GM12801 (cell line): ENCODE data around the gene TCF3.

Source experiments
- TF ChIP-seq, protein P1 (sequence below): IDR thresholded peaks from one replicate; pipeline ENCODE4 v1.5.1; 2011; ENCODE audit warnings: control low read depth; ENCODE audit not compliant: insufficient read length; ENCODE audit errors: extremely low read depth

TCF3 gene

DNA sequence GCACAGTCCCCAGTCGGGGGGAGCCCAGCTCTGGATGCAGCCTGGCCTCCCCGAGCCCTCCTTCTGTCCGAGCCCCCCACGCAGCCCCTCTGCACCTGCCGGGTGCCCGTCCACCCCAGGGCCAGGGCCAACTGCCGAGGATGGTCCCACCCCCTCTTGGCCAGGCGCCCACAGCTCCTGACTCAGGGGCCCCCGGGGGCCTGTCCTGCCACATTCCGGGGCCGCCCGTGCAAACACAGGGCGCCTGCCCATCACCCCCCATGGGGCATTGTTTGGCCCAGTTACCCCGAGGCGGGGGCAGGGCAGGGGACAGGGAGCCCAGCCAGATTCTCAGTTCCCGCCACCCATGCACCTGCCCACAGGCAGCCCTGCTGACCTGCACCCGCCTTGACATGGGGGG lies 5.3 kb upstream of the TCF3 start:
- TF ChIP-seq, protein P1, sequence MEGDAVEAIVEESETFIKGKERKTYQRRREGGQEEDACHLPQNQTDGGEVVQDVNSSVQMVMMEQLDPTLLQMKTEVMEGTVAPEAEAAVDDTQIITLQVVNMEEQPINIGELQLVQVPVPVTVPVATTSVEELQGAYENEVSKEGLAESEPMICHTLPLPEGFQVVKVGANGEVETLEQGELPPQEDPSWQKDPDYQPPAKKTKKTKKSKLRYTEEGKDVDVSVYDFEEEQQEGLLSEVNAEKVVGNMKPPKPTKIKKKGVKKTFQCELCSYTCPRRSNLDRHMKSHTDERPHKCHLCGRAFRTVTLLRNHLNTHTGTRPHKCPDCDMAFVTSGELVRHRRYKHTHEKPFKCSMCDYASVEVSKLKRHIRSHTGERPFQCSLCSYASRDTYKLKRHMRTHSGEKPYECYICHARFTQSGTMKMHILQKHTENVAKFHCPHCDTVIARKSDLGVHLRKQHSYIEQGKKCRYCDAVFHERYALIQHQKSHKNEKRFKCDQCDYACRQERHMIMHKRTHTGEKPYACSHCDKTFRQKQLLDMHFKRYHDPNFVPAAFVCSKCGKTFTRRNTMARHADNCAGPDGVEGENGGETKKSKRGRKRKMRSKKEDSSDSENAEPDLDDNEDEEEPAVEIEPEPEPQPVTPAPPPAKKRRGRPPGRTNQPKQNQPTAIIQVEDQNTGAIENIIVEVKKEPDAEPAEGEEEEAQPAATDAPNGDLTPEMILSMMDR = no peak

DNA sequence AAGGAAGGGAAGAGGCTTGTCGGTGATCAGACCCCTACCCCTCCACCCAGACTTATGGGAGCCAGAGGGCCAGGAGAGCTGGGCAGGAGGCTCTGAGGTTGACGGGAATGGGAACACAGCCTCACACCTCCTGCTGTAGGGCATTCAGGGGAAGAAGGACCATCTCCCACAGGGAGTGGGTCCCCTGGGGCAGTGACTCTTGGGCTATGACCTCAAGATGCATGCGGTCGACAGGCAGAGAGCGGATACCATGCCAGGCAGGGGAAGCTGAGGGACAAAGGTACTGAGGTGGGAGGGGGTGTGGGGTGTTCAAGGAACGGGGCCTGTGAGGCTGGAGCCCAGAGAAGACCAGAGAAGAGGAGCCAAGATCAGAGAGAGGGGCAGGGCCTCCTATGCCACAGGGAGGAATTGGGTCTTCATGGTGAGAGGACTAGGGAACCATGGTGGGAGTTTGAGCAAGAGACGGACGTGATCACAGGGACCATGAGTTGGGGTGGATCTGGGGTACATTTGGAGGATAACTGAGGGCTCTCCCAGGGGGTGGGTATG lies 4.6 kb upstream of the TCF3 start:
- TF ChIP-seq, protein P1 = no peak

DNA sequence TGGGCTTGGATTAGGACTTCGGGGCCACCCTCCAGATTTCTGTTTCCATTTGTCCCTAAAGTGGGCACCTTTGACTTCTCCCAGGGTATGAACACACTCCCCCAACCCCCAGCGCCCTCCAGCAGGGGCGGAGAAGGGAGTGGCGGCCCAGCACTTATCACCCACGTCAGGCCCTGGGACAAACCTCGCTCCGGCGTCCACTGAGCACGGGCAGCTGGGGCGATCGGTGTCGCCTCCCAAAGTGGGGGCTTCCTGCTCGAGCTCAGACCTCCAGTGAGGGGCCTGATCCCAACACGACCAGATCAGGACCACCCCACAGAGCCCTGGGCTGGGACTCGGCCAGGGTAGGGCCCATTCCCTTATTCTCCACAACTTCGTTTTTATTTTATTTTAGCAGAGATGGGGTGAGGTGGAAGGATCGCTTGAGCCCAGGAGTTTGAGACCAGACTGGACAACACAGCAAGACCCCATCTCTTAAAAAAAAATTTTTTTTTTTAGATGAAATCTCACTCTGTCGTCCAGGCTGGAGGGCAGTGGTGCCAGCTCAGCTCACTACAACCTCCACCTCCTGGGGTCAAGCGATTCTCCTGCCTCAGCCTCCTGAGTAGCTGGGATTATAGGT lies 3.7 kb upstream of the TCF3 start:
- TF ChIP-seq, protein P1 = no peak

DNA sequence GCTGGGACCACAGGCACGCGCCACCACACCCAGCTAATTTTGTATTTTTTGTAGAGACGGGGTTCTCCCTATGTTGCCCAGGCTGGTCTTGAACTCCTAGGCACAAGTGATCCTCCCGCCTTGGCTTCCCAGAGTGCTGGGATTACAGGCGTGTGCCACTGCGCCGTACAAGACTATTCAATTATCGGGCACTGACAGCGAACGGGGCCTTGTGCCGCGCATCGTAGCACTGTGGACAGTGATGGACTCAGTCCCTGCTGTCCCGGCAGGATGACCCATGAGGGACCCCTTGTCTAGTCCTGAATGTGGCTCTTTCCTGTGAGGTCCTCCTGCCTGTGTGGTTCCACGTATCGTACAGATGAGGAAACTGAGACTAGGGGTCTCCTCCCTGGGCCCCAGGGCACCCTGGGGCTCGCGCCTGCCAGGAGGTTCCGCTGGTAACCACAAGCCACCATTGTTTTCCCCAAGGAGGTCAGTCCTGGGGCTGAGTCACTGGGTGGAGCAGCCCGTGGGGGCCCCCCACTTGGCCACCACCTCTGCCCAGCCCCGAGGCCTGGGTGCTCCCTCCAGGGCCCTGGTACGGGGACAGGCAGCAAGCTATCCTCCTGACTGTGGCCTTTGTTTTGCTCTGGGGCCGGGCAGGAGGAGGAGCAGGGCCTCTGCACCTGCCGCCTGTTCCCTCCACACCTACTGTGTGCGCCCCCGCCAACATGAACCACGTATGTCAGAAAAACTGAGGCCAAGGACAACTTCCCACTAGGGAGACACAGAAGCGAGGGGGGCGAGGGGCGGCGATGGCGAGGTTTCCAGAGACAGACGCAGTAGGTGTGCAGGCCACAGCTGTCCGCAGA lies 2.9 kb upstream of the TCF3 start:
- TF ChIP-seq, protein P1 = no peak

DNA sequence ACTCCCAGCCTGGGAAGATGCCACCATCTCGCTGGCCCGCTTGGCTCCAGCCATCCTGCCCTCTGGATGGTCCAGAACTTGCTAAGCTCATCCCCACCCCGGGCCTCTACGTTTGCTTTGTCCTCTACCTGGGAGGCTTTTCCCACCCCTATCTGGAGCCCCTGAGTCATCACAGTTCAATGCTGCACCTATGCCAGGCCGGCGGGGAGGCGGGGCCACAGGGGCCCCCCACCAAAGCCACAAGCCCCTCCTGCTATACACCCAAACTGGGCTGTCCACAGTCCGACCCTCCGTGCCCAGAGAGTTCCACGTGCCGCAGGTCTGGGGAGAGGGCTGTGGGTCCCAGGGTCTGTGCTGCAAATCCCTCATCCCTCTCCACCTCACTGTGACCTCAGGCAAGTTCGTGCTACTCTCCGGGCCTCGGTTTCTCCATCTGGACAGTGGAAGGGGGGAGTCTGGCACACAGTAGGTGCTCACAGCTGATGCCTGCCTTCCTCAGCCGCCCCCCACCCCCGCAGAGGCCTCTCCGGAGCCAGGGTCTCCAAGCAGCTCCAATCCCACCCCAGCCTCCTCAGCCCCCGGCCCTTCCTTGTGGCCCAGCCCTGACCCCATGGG lies 1.9 kb upstream of the TCF3 start:
- TF ChIP-seq, protein P1 = no peak

DNA sequence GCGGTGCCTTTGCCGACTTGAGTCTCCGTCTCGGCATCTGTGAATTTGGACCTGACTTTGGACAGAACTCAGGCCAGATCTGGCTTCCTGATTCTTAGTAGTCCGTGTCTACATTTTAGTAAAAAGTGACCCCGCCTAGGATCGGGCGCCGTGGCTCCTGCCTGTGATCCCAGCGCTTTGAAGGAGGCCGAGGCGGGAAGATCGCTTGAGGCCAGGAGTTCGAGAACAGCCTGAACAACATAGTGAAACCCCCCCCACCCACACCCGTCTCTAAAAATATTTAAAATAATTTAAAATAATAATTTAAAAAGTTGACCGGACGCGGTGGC lies 849 bp upstream of the TCF3 start:
- TF ChIP-seq, protein P1 = no peak

DNA sequence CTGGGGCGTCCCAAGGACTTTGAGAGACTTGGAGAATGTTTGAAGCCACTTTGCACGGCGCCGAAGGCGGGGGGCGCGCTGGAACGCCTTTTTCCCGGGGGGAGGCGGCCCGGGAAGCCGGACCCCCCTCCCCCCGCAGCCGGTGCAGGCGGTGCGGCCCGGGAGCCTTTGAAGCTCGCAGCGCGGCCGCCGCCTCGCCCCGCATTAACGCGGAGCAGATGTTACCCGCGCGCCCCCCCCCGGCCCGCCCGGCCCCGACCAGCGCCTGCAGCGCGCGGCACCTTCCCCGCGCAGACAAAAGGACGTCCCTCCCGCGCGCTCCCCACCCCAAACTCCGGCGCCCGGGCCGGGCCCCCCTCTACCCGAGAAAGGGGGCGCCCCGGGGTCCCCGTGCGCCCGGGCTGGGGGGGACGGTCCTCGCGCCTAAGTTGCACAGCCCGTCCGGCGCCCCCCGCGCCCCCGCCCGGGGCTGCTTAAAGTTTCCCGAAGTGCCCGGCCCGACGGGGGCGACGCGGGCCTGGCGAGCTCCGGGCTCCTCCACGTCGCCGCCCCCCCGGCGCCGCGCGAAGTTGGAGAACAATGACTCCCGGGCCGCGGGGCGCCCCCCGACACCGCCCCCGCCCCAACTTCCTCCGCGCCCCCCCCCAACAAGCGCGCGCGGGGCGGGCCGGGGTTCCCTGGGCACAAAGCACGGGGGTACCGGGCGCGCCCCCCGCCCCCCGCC lies 685 bp downstream of the TCF3 start:
- TF ChIP-seq, protein P1 = no peak
